ENCODE measurements around the gene ZSWIM7. TPM values are rescaled to one million over a fixed set of nuclear protein-coding genes. Genes with fewer than 3 reads are reported as not detected.

Gene ZSWIM7
- total RNA-seq, 1 experiment from 2014 or later: 27.2 TPM

DNA sequence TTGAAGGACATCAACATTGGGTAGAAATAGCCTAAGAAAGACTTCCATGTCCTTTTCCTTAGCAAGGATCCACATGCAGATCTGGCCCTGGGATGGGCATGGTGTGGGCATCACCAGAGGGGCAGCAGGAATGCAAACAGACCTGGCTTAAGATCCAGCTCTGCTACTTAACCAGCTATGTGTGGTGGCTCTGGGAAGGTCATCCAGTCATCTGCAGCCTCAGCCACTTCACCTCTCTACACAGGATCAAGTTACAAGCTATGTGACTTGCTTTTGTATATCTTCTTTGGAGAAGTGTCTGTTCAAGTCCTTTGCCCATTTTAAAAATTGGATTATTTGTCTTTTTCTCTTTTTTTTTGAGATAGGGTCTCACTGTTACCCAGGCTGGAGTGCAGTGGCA is 68.1 kb downstream of the ZSWIM7 start:
- DNase-seq (ENCODE audit: low read depth): no peak

DNA sequence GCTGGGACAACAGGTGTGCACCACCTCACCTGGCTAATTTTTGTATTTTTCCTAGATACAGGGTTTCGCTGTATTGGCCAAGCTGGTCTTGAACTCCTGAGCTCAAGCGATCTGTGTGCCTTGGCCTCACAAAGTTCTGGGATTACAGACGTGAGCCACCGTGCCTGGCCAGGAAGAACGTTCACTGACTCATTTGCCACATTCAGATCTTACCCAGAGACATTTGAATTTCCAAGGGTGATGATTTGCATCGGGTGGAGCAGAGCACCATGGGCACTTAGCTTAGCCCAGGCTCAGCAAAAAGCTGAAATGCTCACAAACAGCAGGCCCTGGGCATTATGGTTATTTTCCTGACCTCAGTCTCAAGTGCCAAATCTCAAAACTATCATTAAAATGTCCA is 69.1 kb downstream of the ZSWIM7 start:
- no peak for DNase-seq (ENCODE audit: low read depth)

DNA sequence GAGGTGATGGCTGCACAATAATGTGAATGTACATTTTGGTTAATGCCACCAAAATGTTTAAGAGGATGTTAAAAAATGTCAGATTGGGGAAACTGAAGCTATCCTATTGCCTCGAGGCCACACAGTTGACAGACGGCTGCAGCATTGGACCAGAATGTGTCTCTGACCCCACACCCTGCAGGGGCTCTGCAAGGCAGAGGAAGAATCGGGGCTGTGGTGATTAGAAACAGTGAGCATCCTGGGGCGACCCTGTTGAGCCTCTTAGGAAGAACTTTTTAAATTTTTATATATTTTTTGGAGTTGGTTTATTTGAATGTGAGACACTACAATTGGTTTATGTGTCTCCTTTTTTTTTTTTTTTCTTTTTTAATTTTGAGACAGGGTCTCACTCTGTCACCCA is 69.6 kb downstream of the ZSWIM7 start:
- DNase-seq (ENCODE audit: low read depth): no peak

DNA sequence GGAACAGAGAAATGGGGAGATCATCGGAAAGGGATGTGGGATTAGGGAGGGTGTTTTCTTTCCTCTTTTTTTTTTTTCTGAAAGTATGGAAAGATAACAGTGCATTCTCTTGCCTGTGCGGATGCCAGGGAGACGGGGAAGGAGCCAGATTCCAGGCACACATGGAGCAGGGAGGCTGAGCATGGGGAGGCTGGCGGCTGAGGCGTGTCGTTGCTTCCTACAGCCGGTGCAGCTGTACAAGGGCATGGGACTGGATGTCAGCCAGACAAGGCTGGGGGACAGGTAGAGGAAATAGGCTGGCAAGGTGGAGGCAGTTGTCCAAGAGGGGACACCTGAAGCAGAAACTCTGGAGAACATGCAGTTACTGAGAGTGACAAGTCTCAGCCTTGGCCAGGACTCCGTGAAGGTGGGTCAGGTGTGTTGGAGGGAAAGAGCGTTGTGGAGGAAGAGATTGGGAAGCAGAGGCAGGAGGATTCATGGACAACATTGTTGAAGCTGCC is 71.2 kb downstream of the ZSWIM7 start:
- no peak for DNase-seq (ENCODE audit: low read depth)

Other genes with a start within 250 kb of the ZSWIM7 start
- gene ADORA2B, start 54.6 kb downstream of the ZSWIM7 start, total RNA-seq (2014; rRNA removed; shearing (Covaris generic)): 14.4 and 18.0 TPM in 2 replicates
- 17.7 and 19.8 TPM in 2 replicates for gene TTC19, start 120 bp upstream of the ZSWIM7 start, total RNA-seq (2014; rRNA removed; shearing (Covaris generic))
- 54.2 and 55.0 TPM in 2 replicates for gene NCOR1, start 215.8 kb upstream of the ZSWIM7 start, total RNA-seq (2014; rRNA removed; shearing (Covaris generic))
- 11.5 and 12.0 TPM in 2 replicates for gene PIGL, start 217.5 kb upstream of the ZSWIM7 start, total RNA-seq (2014; rRNA removed; shearing (Covaris generic))

Measured in RPMI7951 (cell line).